Hematopoietic multipotent progenitor cell treated with erythropoietin and hydrocortisone succinate and interleukin-3 and kit ligand, for 15 days (in vitro differentiated cells): ENCODE measurements around the gene CLDN1.

Experiments
- DNase-seq: peaks from one replicate; pipeline ENCODE4 v3.0.0-alpha.2; 2015; ENCODE audit warnings: low spot score

The CLDN1 gene

GRCh38 chr3:190321789-190322603 lies at the start of gene CLDN1:
Gene CLDN1, minus strand, starts transcription at chr3:190322446. Its CDS starts 240 bp downstream, at chr3:190322206.
- peak; percentile 50 for DNase-seq

GRCh38 chr3:190371152-190371551 lies 48.9 kb upstream of the CLDN1 start:
- DNase-seq, result no peak

- DNase-seq, result no peak
These were observed 48.1 kb upstream of the CLDN1 start for GRCh38 chr3:190370369-190370768.

- no peak for DNase-seq
These were observed 47.5 kb upstream of the CLDN1 start for GRCh38 chr3:190369668-190370295.

- DNase-seq, result no peak
These were observed 46.6 kb upstream of the CLDN1 start for GRCh38 chr3:190368881-190369280.

GRCh38 chr3:190366133-190366532 lies 43.9 kb upstream of the CLDN1 start:
- no peak for DNase-seq

GRCh38 chr3:190362258-190362657 lies 40.0 kb upstream of the CLDN1 start:
- DNase-seq, result no peak

- DNase-seq, result no peak
These were observed 39.5 kb upstream of the CLDN1 start for GRCh38 chr3:190361791-190362190.

- no peak for DNase-seq
These were observed 38.0 kb upstream of the CLDN1 start for GRCh38 chr3:190360228-190360627.

- DNase-seq, result no peak
These were observed 37.6 kb upstream of the CLDN1 start for GRCh38 chr3:190359813-190360212.

- no peak for DNase-seq
These were observed 35.2 kb upstream of the CLDN1 start for GRCh38 chr3:190357468-190357867.

GRCh38 chr3:190356246-190356645 lies 34.0 kb upstream of the CLDN1 start:
- DNase-seq, result no peak

GRCh38 chr3:190352861-190353457 lies 30.7 kb upstream of the CLDN1 start:
- no peak for DNase-seq

- no peak for DNase-seq
These were observed 24.3 kb upstream of the CLDN1 start for GRCh38 chr3:190346541-190346940.

- DNase-seq, result no peak
These were observed 23.6 kb upstream of the CLDN1 start for GRCh38 chr3:190345878-190346277.

GRCh38 chr3:190345027-190345821 lies 23.0 kb upstream of the CLDN1 start:
- peak; percentile 27 for DNase-seq

- DNase-seq, result no peak
These were observed 17.8 kb upstream of the CLDN1 start for GRCh38 chr3:190340071-190340470.

GRCh38 chr3:190339130-190339529 lies 16.9 kb upstream of the CLDN1 start:
- no peak for DNase-seq

- peak; percentile 49 for DNase-seq
These were observed 16.5 kb upstream of the CLDN1 start for GRCh38 chr3:190338717-190339116.

- DNase-seq, result no peak
These were observed 15.1 kb upstream of the CLDN1 start for GRCh38 chr3:190337301-190337700.

- no peak for DNase-seq
These were observed 14.4 kb upstream of the CLDN1 start for GRCh38 chr3:190336516-190337189.

GRCh38 chr3:190333961-190334360 lies 11.7 kb upstream of the CLDN1 start:
- no peak for DNase-seq
